HCT116 (cell line): ENCODE data around the gene ZNF521. TPM values are rescaled to one million over a fixed set of nuclear protein-coding genes. Genes with fewer than 3 reads are reported as not detected.

Source experiments
- ATAC-seq: fragments of 200-7000 bp; cut with Tn5 transposase; 2 replicates; pipeline ENCODE4 v1.9.1; 2020; ENCODE audit warnings: mild to moderate bottlenecking, moderate library complexity
- BruUV-seq: library from RNA; stranded (reverse); fragments of 400-500 nt; replicated peaks from 2 replicates; lab custom pipeline; 2021; lab: Mats Ljungman, UMichigan
- CTCF ChIA-PET: fragments of 300-600 bp; sonication (Branson Sonifier 250); formaldehyde crosslinking; loops from one replicate; lab custom pipeline; 2021; ENCODE audit warnings: antibody characterized with exemption; lab: Charles Lee
- POLR2A ChIA-PET: fragments of 300-600, 350-600 bp; sonication (Branson Sonifier 250); formaldehyde crosslinking; loops from one replicate; lab custom pipeline; 2021; ENCODE audit warnings: antibody characterized with exemption; lab: Charles Lee
- RAD21 ChIA-PET, 2 experiments: fragments of 300-600 bp; sonication (Branson Sonifier 250); formaldehyde crosslinking; loops; one replicate each; lab custom pipeline; 2023; ENCODE audit warnings: low total read pairs in 2 of 2; ENCODE audit not compliant: uncharacterized antibody in 2 of 2, unreplicated experiment in 2 of 2, low non-redundant PET in 1 of 2; lab: Charles Lee
- DNase-seq: peaks from one replicate; pipeline ENCODE4 v3.0.0-alpha.2; 2010; ENCODE audit warnings: low read depth, low spot score
- H2AFZ ChIP-seq: fragments of 200-600 bp; shearing (Covaris generic), sonication (generic); 2 replicates; pipeline ENCODE4 v1.6.1; 2017; ENCODE audit warnings: low read depth, mixed run types, mixed read lengths, antibody characterized with exemption, low read length; ENCODE audit not compliant: poor library complexity, severe bottlenecking
- H3K27ac ChIP-seq: 2 replicates; pipeline ENCODE4 v1.5.1; 2012; ENCODE audit warnings: low read depth, low read length
- H3K27me3 ChIP-seq: fragments of 200-600 bp; sonication (generic); 2 replicates; pipeline ENCODE4 v1.6.1; 2016; ENCODE audit warnings: mixed run types, low read length, mixed read lengths; ENCODE audit not compliant: insufficient read depth
- H3K36me3 ChIP-seq, 2 experiments: fragments of 200-500 bp in 1 of 2; fragments of 200-600 bp in 1 of 2; sonication (Bioruptor generic) in 1 of 2; sonication (generic) in 1 of 2; 2 replicates each; pipeline versions ENCODE4 v1.5.1 to v1.6.1; 2014 to 2016; ENCODE audit warnings: low read length in 2 of 2, inconsistent platforms in 1 of 2, mixed read lengths in 1 of 2, mixed run types in 1 of 2; ENCODE audit not compliant: insufficient read depth in 2 of 2, control insufficient read depth in 1 of 2
- H3K4me1 ChIP-seq, 2 experiments: fragments of 200-600 bp in 1 of 2; sonication (generic) in 1 of 2; 2 replicates each; pipeline versions ENCODE4 v1.5.1 to v1.6.1; 2012 to 2017; ENCODE audit warnings: low read length in 2 of 2, inconsistent platforms in 1 of 2, mild to moderate bottlenecking in 1 of 2, mixed read lengths in 1 of 2, mixed run types in 1 of 2, moderate library complexity in 1 of 2; ENCODE audit not compliant: insufficient read depth in 2 of 2, control insufficient read depth in 1 of 2
- H3K4me2 ChIP-seq: fragments of 200-600 bp; sonication (generic); 2 replicates; pipeline ENCODE4 v1.6.1; 2017; ENCODE audit warnings: mixed run types, low read length, mixed read lengths
- H3K4me3 ChIP-seq, 2 experiments: fragments of 200-600 bp in 1 of 2; sonication (generic) in 1 of 2; replicated peaks in 1 of 2; 2 replicates each; pipeline ENCODE4 v1.5.1; 2011 to 2016; ENCODE audit warnings: low read length in 2 of 2, control low read depth in 1 of 2, low read depth in 1 of 2, mild to moderate bottlenecking in 1 of 2, mixed read lengths in 1 of 2, mixed run types in 1 of 2
- H3K79me2 ChIP-seq: fragments of 200-600 bp; sonication (generic); 2 replicates; pipeline ENCODE4 v1.6.1; 2017; ENCODE audit warnings: mild to moderate bottlenecking, mixed run types, low read length, moderate library complexity, mixed read lengths; ENCODE audit not compliant: insufficient read depth
- H3K9ac ChIP-seq: fragments of 200-600 bp; sonication (generic); 2 replicates; pipeline ENCODE4 v1.6.1; 2016; ENCODE audit warnings: low read length, mixed read lengths
- H3K9me2 ChIP-seq: fragments of 200-600 bp; sonication (generic), shearing (Covaris generic); 2 replicates; pipeline ENCODE4 v1.6.1; 2017; ENCODE audit warnings: mixed run types, mild to moderate bottlenecking, moderate library complexity; ENCODE audit not compliant: insufficient read depth
- H3K9me3 ChIP-seq, 2 experiments: fragments of 200-500 bp in 1 of 2; fragments of 200-600 bp in 1 of 2; sonication (Bioruptor generic) in 1 of 2; sonication (generic) in 1 of 2; 2 replicates each; pipeline ENCODE4 v1.6.1; 2014 to 2017; ENCODE audit warnings: low read length in 2 of 2, mixed read lengths in 2 of 2, inconsistent platforms in 1 of 2, low read depth in 1 of 2, mild to moderate bottlenecking in 1 of 2, mixed run types in 1 of 2, moderate library complexity in 1 of 2; ENCODE audit not compliant: control insufficient read depth in 1 of 2, insufficient read depth in 1 of 2
- H4K20me1 ChIP-seq: fragments of 200-600 bp; sonication (generic), shearing (Covaris generic); 2 replicates; pipeline ENCODE4 v1.6.1; 2017; ENCODE audit warnings: mixed run types, mild to moderate bottlenecking, moderate library complexity; ENCODE audit not compliant: insufficient read depth
- CBX3 ChIP-seq: IDR thresholded peaks from 2 replicates; pipeline ENCODE4 v1.6.1; 2012; ENCODE audit warnings: low read depth
- CEBPB ChIP-seq: IDR thresholded peaks from 2 replicates; pipeline ENCODE4 v1.6.1; 2012; ENCODE audit warnings: low read depth
- EGR1 ChIP-seq: IDR thresholded peaks from 2 replicates; pipeline ENCODE4 v1.6.1; 2012; ENCODE audit warnings: low read depth
- EZH2 ChIP-seq: fragments of 200-600 bp; sonication (generic); IDR thresholded peaks from 2 replicates; pipeline ENCODE4 v1.6.1; 2017; ENCODE audit warnings: antibody characterized with exemption, mixed run types
- EZH2phosphoT487 ChIP-seq: fragments of 200-600 bp; IDR thresholded peaks from 2 replicates; pipeline ENCODE4 v1.6.1; 2018; ENCODE audit warnings: antibody characterized with exemption, borderline replicate concordance
- FOSL1 ChIP-seq: IDR thresholded peaks from 2 replicates; pipeline ENCODE4 v1.6.1; 2012; ENCODE audit warnings: low read depth
- JUND ChIP-seq: IDR thresholded peaks from 2 replicates; pipeline ENCODE4 v1.6.1; 2012
- POLR2A ChIP-seq: IDR thresholded peaks from 2 replicates; pipeline ENCODE4 v1.7.0; 2011; ENCODE audit warnings: borderline replicate concordance; ENCODE audit not compliant: insufficient read depth, insufficient read length; ENCODE audit errors: extremely low read depth
- POLR2AphosphoS5 ChIP-seq: IDR thresholded peaks from 2 replicates; pipeline ENCODE4 v1.6.1; 2011; ENCODE audit warnings: mild to moderate bottlenecking, low read depth, low read length, moderate library complexity
- SIN3A ChIP-seq: IDR thresholded peaks from 2 replicates; pipeline ENCODE4 v1.6.1; 2012; ENCODE audit warnings: low read depth
- SP1 ChIP-seq: IDR thresholded peaks from 2 replicates; pipeline ENCODE4 v1.6.1; 2012; ENCODE audit warnings: low read depth
- SRF ChIP-seq: IDR thresholded peaks from 2 replicates; pipeline ENCODE4 v1.6.1; 2012; ENCODE audit warnings: low read depth
- ZFX ChIP-seq: fragments of 450-650 bp; IDR thresholded peaks from 2 replicates; pipeline ENCODE4 v1.6.1; 2017
- intact Hi-C: fragments of 100-400 bp; cut with micrococcal nuclease; formaldehyde crosslinking; loops from 2 replicates; pipeline ENCODE4 v1.10.0; 2022
- total RNA-seq: library from RNA; stranded (reverse); gene quantifications from one replicate; pipeline ENCODE4 v1.2.1, GENCODE V29; 2021; ENCODE audit not compliant: unreplicated experiment
- TF ChIP-seq, protein P1 (sequence below): IDR thresholded peaks from 2 replicates; pipeline ENCODE4 v1.6.1; 2011; ENCODE audit warnings: mild to moderate bottlenecking, low read length, moderate library complexity; ENCODE audit not compliant: insufficient replicate concordance; ENCODE audit errors: extremely low read depth
- TF ChIP-seq, protein P2 (sequence below), 3 experiments: fragments of 200-600 bp in 1 of 3; sonication (generic) in 1 of 3; IDR thresholded peaks in 2 of 3; conservative IDR thresholded peaks in 1 of 3; 2 replicates each; pipeline ENCODE4 v1.5.1; 2012 to 2017; ENCODE audit warnings: low read depth in 2 of 3, low read length in 2 of 3, antibody characterized with exemption in 1 of 3, borderline replicate concordance in 1 of 3, control low read depth in 1 of 3, mild to moderate bottlenecking in 1 of 3, mixed read lengths in 1 of 3, mixed run types in 1 of 3, moderate library complexity in 1 of 3; ENCODE audit not compliant: insufficient read depth in 1 of 3
- TF ChIP-seq, protein P3 (sequence below): IDR thresholded peaks from 2 replicates; pipeline ENCODE4 v1.6.1; 2012

The ZNF521 gene
- total RNA-seq, 1 experiment from 2014 or later, result 0.10 TPM

DNA sequence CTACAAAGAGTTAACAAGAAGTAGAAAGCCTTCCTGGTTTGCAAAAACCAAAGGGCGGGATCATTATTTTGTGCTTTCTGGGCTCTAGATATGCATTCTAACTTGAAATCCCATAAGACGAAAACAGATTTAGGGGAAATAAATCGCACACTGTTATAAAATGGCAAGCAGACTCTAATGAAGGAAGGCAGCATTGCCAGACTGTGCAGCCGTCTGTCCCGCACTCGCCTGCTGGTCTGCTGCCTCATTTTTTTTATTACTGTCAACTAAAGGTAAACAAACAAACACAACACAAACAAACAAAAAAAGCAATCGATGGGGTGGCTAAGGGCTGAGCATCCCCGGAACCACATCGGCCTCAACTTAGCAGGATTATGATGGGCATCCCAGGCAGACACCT is 24.4 kb downstream of the ZNF521 start:
- H3K9me2 ChIP-seq, result no peaks in the 10 kb centered on the region
- TF ChIP-seq FOSL1, result no peak
- TF ChIP-seq EGR1, result no peak
- no peak for TF ChIP-seq POLR2AphosphoS5
- TF ChIP-seq POLR2A, result no peak
- no peak for TF ChIP-seq JUND
- H3K4me3 ChIP-seq, result no peak overlapping the region
- H2AFZ ChIP-seq, result no peak overlapping the region
- ChIA-PET POLR2A (no interaction called here), RAD21 (no interaction called here), CTCF (no interaction called here)
- no peaks in the 10 kb centered on the region for H3K79me2 ChIP-seq
- no TSS peak for BruUV-seq
- no peak overlapping the region for H3K9ac ChIP-seq
- H4K20me1 ChIP-seq, result no peaks in the 10 kb centered on the region
- DNase-seq, result no peak
- H3K9me3 ChIP-seq, result no peaks in the 10 kb centered on the region
- intact Hi-C loops, result no loop called here
- H3K4me1 ChIP-seq, result no peaks in the 10 kb centered on the region
- H3K27me3 ChIP-seq, result no peaks in the 10 kb centered on the region
- H3K27ac ChIP-seq, result no peak overlapping the region
- H3K4me2 ChIP-seq, result no peak overlapping the region
- no peak for ATAC-seq
- H3K36me3 ChIP-seq, result no peaks in the 10 kb centered on the region

DNA sequence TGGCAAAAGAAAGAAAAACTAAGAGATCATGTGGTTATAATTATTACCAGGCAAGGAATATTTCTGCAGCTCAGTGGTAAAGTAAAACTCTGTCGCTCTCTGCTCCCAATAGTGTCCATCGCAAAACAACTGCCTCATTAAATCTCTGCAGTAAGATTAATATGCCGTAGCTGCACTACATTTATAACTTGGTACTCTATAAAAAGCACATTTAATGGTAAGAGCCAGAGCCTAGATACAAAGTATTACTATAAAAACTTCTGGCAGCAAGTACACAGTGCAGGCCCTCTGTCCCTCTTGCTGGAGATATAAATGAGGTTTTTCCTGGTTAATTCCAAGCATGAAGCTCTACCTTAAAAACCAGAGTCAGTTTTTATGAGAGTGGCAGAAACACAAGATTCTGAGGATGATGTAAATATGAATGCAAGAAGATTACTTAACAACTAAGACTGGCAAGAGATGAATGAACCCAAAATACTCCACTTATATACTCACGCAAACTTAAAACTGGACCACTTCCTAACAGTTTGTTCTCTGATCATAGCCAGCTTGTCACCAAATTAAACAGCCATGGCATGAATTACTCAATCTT is 25.5 kb downstream of the ZNF521 start:
- H3K4me2 ChIP-seq, result no peak overlapping the region
- H3K4me3 ChIP-seq, result no peak overlapping the region
- no peak overlapping the region for H2AFZ ChIP-seq
- ChIA-PET POLR2A (no interaction called here), CTCF (no interaction called here), RAD21 (no interaction called here)
- no TSS peak for BruUV-seq
- H3K9ac ChIP-seq, result no peak overlapping the region
- intact Hi-C loops, result no loop called here
- no peaks in the 10 kb centered on the region for H4K20me1 ChIP-seq
- no peaks in the 10 kb centered on the region for H3K27me3 ChIP-seq
- H3K9me3 ChIP-seq, result no peaks in the 10 kb centered on the region
- H3K4me1 ChIP-seq, result no peaks in the 10 kb centered on the region
- H3K79me2 ChIP-seq, result no peaks in the 10 kb centered on the region
- ATAC-seq, result no peak
- no peaks in the 10 kb centered on the region for H3K9me2 ChIP-seq
- no peak for DNase-seq
- H3K27ac ChIP-seq, result no peak overlapping the region
- no peaks in the 10 kb centered on the region for H3K36me3 ChIP-seq
- no peak for TF ChIP-seq ZFX
- TF ChIP-seq POLR2A, result no peak
- no peak for TF ChIP-seq EZH2phosphoT487
- TF ChIP-seq, protein P1, sequence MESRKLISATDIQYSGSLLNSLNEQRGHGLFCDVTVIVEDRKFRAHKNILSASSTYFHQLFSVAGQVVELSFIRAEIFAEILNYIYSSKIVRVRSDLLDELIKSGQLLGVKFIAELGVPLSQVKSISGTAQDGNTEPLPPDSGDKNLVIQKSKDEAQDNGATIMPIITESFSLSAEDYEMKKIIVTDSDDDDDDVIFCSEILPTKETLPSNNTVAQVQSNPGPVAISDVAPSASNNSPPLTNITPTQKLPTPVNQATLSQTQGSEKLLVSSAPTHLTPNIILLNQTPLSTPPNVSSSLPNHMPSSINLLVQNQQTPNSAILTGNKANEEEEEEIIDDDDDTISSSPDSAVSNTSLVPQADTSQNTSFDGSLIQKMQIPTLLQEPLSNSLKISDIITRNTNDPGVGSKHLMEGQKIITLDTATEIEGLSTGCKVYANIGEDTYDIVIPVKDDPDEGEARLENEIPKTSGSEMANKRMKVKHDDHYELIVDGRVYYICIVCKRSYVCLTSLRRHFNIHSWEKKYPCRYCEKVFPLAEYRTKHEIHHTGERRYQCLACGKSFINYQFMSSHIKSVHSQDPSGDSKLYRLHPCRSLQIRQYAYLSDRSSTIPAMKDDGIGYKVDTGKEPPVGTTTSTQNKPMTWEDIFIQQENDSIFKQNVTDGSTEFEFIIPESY, result no peak
- TF ChIP-seq, protein P2, sequence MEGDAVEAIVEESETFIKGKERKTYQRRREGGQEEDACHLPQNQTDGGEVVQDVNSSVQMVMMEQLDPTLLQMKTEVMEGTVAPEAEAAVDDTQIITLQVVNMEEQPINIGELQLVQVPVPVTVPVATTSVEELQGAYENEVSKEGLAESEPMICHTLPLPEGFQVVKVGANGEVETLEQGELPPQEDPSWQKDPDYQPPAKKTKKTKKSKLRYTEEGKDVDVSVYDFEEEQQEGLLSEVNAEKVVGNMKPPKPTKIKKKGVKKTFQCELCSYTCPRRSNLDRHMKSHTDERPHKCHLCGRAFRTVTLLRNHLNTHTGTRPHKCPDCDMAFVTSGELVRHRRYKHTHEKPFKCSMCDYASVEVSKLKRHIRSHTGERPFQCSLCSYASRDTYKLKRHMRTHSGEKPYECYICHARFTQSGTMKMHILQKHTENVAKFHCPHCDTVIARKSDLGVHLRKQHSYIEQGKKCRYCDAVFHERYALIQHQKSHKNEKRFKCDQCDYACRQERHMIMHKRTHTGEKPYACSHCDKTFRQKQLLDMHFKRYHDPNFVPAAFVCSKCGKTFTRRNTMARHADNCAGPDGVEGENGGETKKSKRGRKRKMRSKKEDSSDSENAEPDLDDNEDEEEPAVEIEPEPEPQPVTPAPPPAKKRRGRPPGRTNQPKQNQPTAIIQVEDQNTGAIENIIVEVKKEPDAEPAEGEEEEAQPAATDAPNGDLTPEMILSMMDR (IDR thresholded peaks at IDR 0.05 in 2 of 3, conservative IDR thresholded peaks at IDR 0.05 in 1 of 3; ENCODE audit: borderline replicate concordance in 1 of 3, insufficient read depth in 1 of 3, low read depth in 2 of 3, low read length in 2 of 3), result no peak
- no peak for TF ChIP-seq SP1
- TF ChIP-seq EGR1, result no peak
- no peak for TF ChIP-seq EZH2
- TF ChIP-seq FOSL1, result no peak
- TF ChIP-seq POLR2AphosphoS5, result no peak
- TF ChIP-seq, protein P3, sequence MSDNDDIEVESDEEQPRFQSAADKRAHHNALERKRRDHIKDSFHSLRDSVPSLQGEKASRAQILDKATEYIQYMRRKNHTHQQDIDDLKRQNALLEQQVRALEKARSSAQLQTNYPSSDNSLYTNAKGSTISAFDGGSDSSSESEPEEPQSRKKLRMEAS, result no peak
- no peak for TF ChIP-seq CEBPB
- no peak for TF ChIP-seq JUND
- TF ChIP-seq CBX3, result no peak
- no peak for TF ChIP-seq SIN3A
- TF ChIP-seq SRF, result no peak
